HepG2 (cell line): ENCODE measurements around the gene IQGAP3. TPM values are rescaled to one million over a fixed set of nuclear protein-coding genes. Genes with fewer than 3 reads are reported as not detected.

Experiments used
- ARNT ChIP-seq: fragments of 450-650 bp; IDR thresholded peaks from 2 replicates; pipeline ENCODE4 v1.6.1; 2017
- CC2D1A ChIP-seq: sonication (generic); formaldehyde crosslinking; IDR thresholded peaks from 2 replicates; pipeline ENCODE4 v1.8.1; 2023; ENCODE audit warnings: mild to moderate bottlenecking, missing genetic modification reagents
- CSRNP2 ChIP-seq: sonication (generic); formaldehyde crosslinking; conservative IDR thresholded peaks from 2 replicates; pipeline ENCODE4 v1.8.0; 2022; ENCODE audit warnings: low read depth, missing genetic modification reagents
- DMAP1 ChIP-seq: IDR thresholded peaks from 2 replicates; pipeline ENCODE4 v1.6.1; 2016
- ETV6 ChIP-seq: sonication (generic); formaldehyde crosslinking; conservative IDR thresholded peaks from 2 replicates; pipeline ENCODE4 v1.4.0; 2020; ENCODE audit warnings: missing genetic modification reagents
- KMT2B ChIP-seq: IDR thresholded peaks from 2 replicates; pipeline ENCODE4 v1.6.1; 2016; ENCODE audit warnings: missing genetic modification reagents, missing compliant biosample characterization
- MXI1 ChIP-seq: IDR thresholded peaks from 3 replicates; pipeline ENCODE4 v1.6.1; 2012; ENCODE audit warnings: low read depth, low read length, inconsistent platforms, borderline replicate concordance
- NKX3-1 ChIP-seq: sonication (generic); formaldehyde crosslinking; IDR thresholded peaks from 2 replicates; pipeline ENCODE4 v1.5.0; 2020; ENCODE audit warnings: missing genetic modification reagents
- NONO ChIP-seq, 2 experiments: fragments of 450-650 bp in 1 of 2; sonication (generic) in 1 of 2; formaldehyde crosslinking in 1 of 2; IDR thresholded peaks in 1 of 2; conservative IDR thresholded peaks in 1 of 2; 2 replicates each; pipeline versions ENCODE4 v1.6.1 to v1.8.0; 2017 to 2022; ENCODE audit warnings: mild to moderate bottlenecking in 1 of 2, missing genetic modification reagents in 1 of 2, moderate library complexity in 1 of 2
- PRDM4 ChIP-seq: sonication (generic); formaldehyde crosslinking; IDR thresholded peaks from 2 replicates; pipeline ENCODE4 v1.9.0; 2021; ENCODE audit warnings: missing genetic modification reagents, borderline replicate concordance
- PREB ChIP-seq: sonication (generic); formaldehyde crosslinking; IDR thresholded peaks from 2 replicates; pipeline ENCODE4 v1.4.0; 2020; ENCODE audit warnings: missing genetic modification reagents
- RARG ChIP-seq: sonication (generic); formaldehyde crosslinking; IDR thresholded peaks from 2 replicates; pipeline ENCODE4 v1.4.0; 2020; ENCODE audit warnings: low read depth, mild to moderate bottlenecking, missing genetic modification reagents
- SMAD3 ChIP-seq: sonication (generic); formaldehyde crosslinking; IDR thresholded peaks from 2 replicates; pipeline ENCODE4 v1.4.0; 2020; ENCODE audit warnings: missing genetic modification reagents
- SP4 ChIP-seq: sonication (generic); formaldehyde crosslinking; IDR thresholded peaks from 2 replicates; pipeline ENCODE4 v1.8.1; 2023; ENCODE audit warnings: mild to moderate bottlenecking, missing genetic modification reagents
- ZBTB38 ChIP-seq: sonication (generic); formaldehyde crosslinking; IDR thresholded peaks from 2 replicates; pipeline ENCODE4 v1.5.1; 2020; ENCODE audit warnings: mild to moderate bottlenecking, missing genetic modification reagents
- ZBTB49 ChIP-seq: sonication (generic); formaldehyde crosslinking; IDR thresholded peaks from 2 replicates; pipeline ENCODE4 v1.4.0; 2020; ENCODE audit warnings: missing genetic modification reagents, borderline replicate concordance
- ZNF24 ChIP-seq: fragments of 450-650 bp; IDR thresholded peaks from 2 replicates; pipeline ENCODE4 v1.6.1; 2017; ENCODE audit warnings: antibody characterized with exemption, mild to moderate bottlenecking
- ZNF367 ChIP-seq: sonication (generic); formaldehyde crosslinking; IDR thresholded peaks from 2 replicates; pipeline ENCODE4 v1.4.0; 2020; ENCODE audit warnings: missing genetic modification reagents, borderline replicate concordance
- ZNF589 ChIP-seq: sonication (generic); formaldehyde crosslinking; conservative IDR thresholded peaks from 2 replicates; pipeline ENCODE4 v1.8.0; 2022; ENCODE audit warnings: mild to moderate bottlenecking, moderate library complexity, missing genetic modification reagents
- ZNF615 ChIP-seq: sonication (generic); formaldehyde crosslinking; IDR thresholded peaks from 2 replicates; pipeline ENCODE4 v1.5.0; 2020; ENCODE audit warnings: mild to moderate bottlenecking, missing genetic modification reagents, borderline replicate concordance
- ZNF704 ChIP-seq: sonication (generic); formaldehyde crosslinking; IDR thresholded peaks from 2 replicates; pipeline ENCODE4 v1.8.1; 2023; ENCODE audit warnings: mild to moderate bottlenecking, inconsistent platforms, moderate library complexity, missing genetic modification reagents, borderline replicate concordance
- polyA plus RNA-seq, 8 experiments: library from polyadenylated mRNA; depleted of rRNA in 3 of 8; stranded (reverse) in 7 of 8; unstranded in 1 of 8; fragments of >200 nt; fragmentation: Illumina TruSeq in 4 of 8; extraction: Trizol in 4 of 8; gene quantifications; 2 replicates each; pipeline versions ENCODE4 v1.2.1 to v1.2.3, GENCODE V29; 2011 to 2016; ENCODE audit warnings: low read depth in 4 of 8, missing spikeins in 1 of 8, mixed read lengths in 1 of 8; ENCODE audit not compliant: insufficient read depth in 1 of 8
- total RNA-seq, 5 experiments: library from RNA; depleted of rRNA; stranded (reverse); fragments of >200 nt; fragmentation: Illumina TruSeq; extraction: Trizol; gene quantifications; 2 replicates each; pipeline ENCODE4 v1.2.3, GENCODE V29; 2016; ENCODE audit warnings: low read depth in 1 of 5

The IQGAP3 gene
- total and polyA plus RNA-seq, 2 of the 13 experiments (the other 11 are each of a cell fraction or from before 2014, with no cell fraction given) = 13.5 to 14.1 TPM

GRCh38 chr1:156571919-156572662 is at the start of gene IQGAP3 (continued):
- TF ChIP-seq PRDM4 (CRISPR knock-in tag) = no peak
- TF ChIP-seq KMT2B = 0 out of 2 replicates have a peak, but pooled peaks have one; percentile 34
- TF ChIP-seq SMAD3 (CRISPR knock-in tag) = peak; percentile 65; the same call in 1 of the 2 replicates
- TF ChIP-seq ZNF24 = no peak
- no peak for TF ChIP-seq ZNF367 (CRISPR knock-in tag)
- 0 out of 2 replicates have a peak, but pooled peaks have one; percentile 35 for TF ChIP-seq DMAP1 (CRISPR knock-in tag)
- no peak for TF ChIP-seq ZNF615 (CRISPR knock-in tag)
- TF ChIP-seq ZBTB49 (CRISPR knock-in tag) = no peak
- TF ChIP-seq ETV6 = no peak
- TF ChIP-seq NONO (IDR thresholded peaks at IDR 0.05) = no peak
- TF ChIP-seq NONO (CRISPR knock-in tag; conservative IDR thresholded peaks at IDR 0.05) = peak; percentile 68; the same call in 1 of the 2 replicates
- no peak; the same call in 1 of the 2 replicates for TF ChIP-seq ZBTB38 (CRISPR knock-in tag)
- peak; percentile 54; the same call in 1 of the 2 replicates for TF ChIP-seq ZNF704 (CRISPR knock-in tag)
- TF ChIP-seq SP4 (CRISPR knock-in tag) = peak; percentile 68
- no peak for TF ChIP-seq CC2D1A
- TF ChIP-seq RARG (CRISPR knock-in tag) = no peak
- no peak for TF ChIP-seq ARNT
- no peak for TF ChIP-seq CSRNP2
- no peak for TF ChIP-seq NKX3-1
- TF ChIP-seq ZNF589 = peak; percentile 82; the same call in 1 of the 2 replicates
- TF ChIP-seq MXI1 = peak; percentile 97
- no peak for TF ChIP-seq PREB (CRISPR knock-in tag)
